Measurements from ENCODE around the gene SLC5A11. TPM values are rescaled to one million over a fixed set of nuclear protein-coding genes. Genes with fewer than 3 reads are reported as not detected.

SLC5A11 gene
- total RNA-seq (under 1 TPM; 0.19 to 0.70 TPM), polyA plus RNA-seq (not detected)

GRCh38 chr16:24845726-24846547 is at the start of gene SLC5A11:
SLC5A11 (plus strand) TSS chr16:24845963; CDS start chr16:24858644, 12,681 bp downstream.
- H3K9me3 Mint-ChIP-seq = no peaks in the 10 kb centered on the region
- Histone ChIP-seq H3K4me3 (ENCODE audit: low read length in 2 of 2) (no peak within 1 kb of the TSS), H3K27me3 (ENCODE audit: insufficient read depth, low read length) (no peaks in the 10 kb centered on the region), H3K27ac (ENCODE audit: low read depth, low read length) (no peak within 1 kb of the TSS), H3K4me1 (ENCODE audit: insufficient read depth, low read length) (no peaks in the 10 kb centered on the region), H3K9me3 (ENCODE audit: control insufficient read depth in 1 of 2, low read length in 2 of 2) (no peaks in the 10 kb centered on the region), H3K36me3 (ENCODE audit: insufficient read depth, low read length) (no peaks in the 10 kb centered on the region)
- intact Hi-C loops (cut with micrococcal nuclease) = no loop called here
- no peaks in the 10 kb centered on the region for H3K4me1 Mint-ChIP-seq
- H3K4me3 Mint-ChIP-seq = no peak within 1 kb of the TSS
- no peaks in the 10 kb centered on the region for H3K27me3 Mint-ChIP-seq
- H3K36me3 Mint-ChIP-seq = peaks cover 0 to 8% of the 10 kb centered on the region in 2 donors
- ChIA-PET CTCF (ENCODE audit: partially characterized antibody) (no interaction called here), POLR2A (ENCODE audit: partially characterized antibody) (no interaction called here)
- H3K27ac Mint-ChIP-seq = peak within 1 kb of the TSS in 1 of 7 donors; percentile 65
- DNase-seq = no peak

- no peak overlapping the region for H3K27ac ChIP-seq (ENCODE audit: low read depth, low read length)
- no peaks in the 10 kb centered on the region for H3K9me3 ChIP-seq (ENCODE audit: control insufficient read depth in 1 of 2, low read length in 2 of 2)
- H3K4me1 Mint-ChIP-seq = peaks cover 0 to 4% (median 0%) of the 10 kb centered on the region in 4 donors
- H3K36me3 ChIP-seq (ENCODE audit: insufficient read depth, low read length) = peaks cover 74% of the 10 kb centered on the region
- H3K4me1 ChIP-seq (ENCODE audit: insufficient read depth, low read length) = no peaks in the 10 kb centered on the region
- H3K27ac Mint-ChIP-seq = peak overlapping the region in 1 of 7 donors; percentile 24
- H3K4me3 Mint-ChIP-seq = no peak overlapping the region
- H3K36me3 Mint-ChIP-seq = peaks cover 72 to 90% of the 10 kb centered on the region in 2 donors
- no peaks in the 10 kb centered on the region for H3K27me3 ChIP-seq (ENCODE audit: insufficient read depth, low read length)
- ChIA-PET POLR2A (ENCODE audit: partially characterized antibody) (no interaction called here), CTCF (ENCODE audit: partially characterized antibody) (interaction anchor here (0.9 kb wide), 1 partner anchor 425 kb away, joined by 3 read pairs; no protein-coding TSS in a partner anchor)
- H3K9me3 Mint-ChIP-seq = peaks cover 0 to 4% (median 0%) of the 10 kb centered on the region in 8 donors
- intact Hi-C loops (cut with micrococcal nuclease) = loop anchor here (10.0 kb wide), 1 partner anchor 286 kb away; no protein-coding TSS in a partner anchor
- no peak for DNase-seq
- H3K4me3 ChIP-seq (ENCODE audit: low read length in 2 of 2) = no peak overlapping the region
- no peaks in the 10 kb centered on the region for H3K27me3 Mint-ChIP-seq
These were observed 45.2 kb upstream of the SLC5A11 start for GRCh38 chr16:24800586-24800985.

GRCh38 chr16:24801761-24802302 is 43.9 kb upstream of the SLC5A11 start:
- H3K4me3 Mint-ChIP-seq = no peak overlapping the region
- Histone ChIP-seq H3K27ac (ENCODE audit: low read depth, low read length) (no peak overlapping the region), H3K4me3 (ENCODE audit: low read length in 2 of 2) (no peak overlapping the region), H3K9me3 (ENCODE audit: control insufficient read depth in 1 of 2, low read length in 2 of 2) (no peaks in the 10 kb centered on the region), H3K36me3 (ENCODE audit: insufficient read depth, low read length) (peaks cover 76% of the 10 kb centered on the region), H3K4me1 (ENCODE audit: insufficient read depth, low read length) (no peaks in the 10 kb centered on the region), H3K27me3 (ENCODE audit: insufficient read depth, low read length) (no peaks in the 10 kb centered on the region)
- no peaks in the 10 kb centered on the region for H3K9me3 Mint-ChIP-seq
- H3K36me3 Mint-ChIP-seq = peaks cover 72 to 91% of the 10 kb centered on the region in 2 donors
- intact Hi-C loops (cut with micrococcal nuclease) = loop anchor here (10.0 kb wide), 1 partner anchor 287 kb away; no protein-coding TSS in a partner anchor
- CTCF ChIA-PET (ENCODE audit: partially characterized antibody) = interaction anchor here (1.2 kb wide), 1 partner anchor 11 kb away, joined by 6 read pairs; no protein-coding TSS in a partner anchor
- H3K27ac Mint-ChIP-seq = peak overlapping the region in 4 of 7 donors; percentile 10 to 86 (median 70)
- DNase-seq = no peak
- H3K27me3 Mint-ChIP-seq = no peaks in the 10 kb centered on the region
- POLR2A ChIA-PET (ENCODE audit: partially characterized antibody) = no interaction called here
- peaks cover 0 to 4% (median 0%) of the 10 kb centered on the region in 4 donors for H3K4me1 Mint-ChIP-seq

GRCh38 chr16:24805484-24805883 is 40.3 kb upstream of the SLC5A11 start:
- peaks cover 0 to 4% (median 0%) of the 10 kb centered on the region in 4 donors for H3K4me1 Mint-ChIP-seq
- Histone ChIP-seq H3K4me1 (ENCODE audit: insufficient read depth, low read length) (no peaks in the 10 kb centered on the region), H3K4me3 (ENCODE audit: low read length in 2 of 2) (no peak overlapping the region), H3K27me3 (ENCODE audit: insufficient read depth, low read length) (no peaks in the 10 kb centered on the region), H3K27ac (ENCODE audit: low read depth, low read length) (no peak overlapping the region), H3K36me3 (ENCODE audit: insufficient read depth, low read length) (peaks cover 72% of the 10 kb centered on the region), H3K9me3 (ENCODE audit: control insufficient read depth in 1 of 2, low read length in 2 of 2) (no peaks in the 10 kb centered on the region)
- no peaks in the 10 kb centered on the region for H3K9me3 Mint-ChIP-seq
- H3K4me3 Mint-ChIP-seq = no peak overlapping the region
- intact Hi-C loops (cut with micrococcal nuclease) = loop anchor here (1.0 to 10.0 kb wide), 2 partner anchors 12 to 291 kb away; no protein-coding TSS in a partner anchor
- H3K27me3 Mint-ChIP-seq = no peaks in the 10 kb centered on the region
- peaks cover 70 to 89% of the 10 kb centered on the region in 2 donors for H3K36me3 Mint-ChIP-seq
- no peak for DNase-seq
- ChIA-PET CTCF (ENCODE audit: partially characterized antibody) (no interaction called here), POLR2A (ENCODE audit: partially characterized antibody) (no interaction called here)
- peak overlapping the region in 1 of 7 donors; percentile 2 for H3K27ac Mint-ChIP-seq

- Mint-ChIP-seq H3K9me3 (no peaks in the 10 kb centered on the region), H3K4me1 (peaks cover 0 to 2% (median 0%) of the 10 kb centered on the region in 4 donors), H3K27ac (peak overlapping the region in 3 of 7 donors; percentile 22 to 84 (median 77)), H3K36me3 (peaks cover 67 to 90% of the 10 kb centered on the region in 2 donors), H3K27me3 (no peaks in the 10 kb centered on the region), H3K4me3 (no peak overlapping the region)
- no peaks in the 10 kb centered on the region for H3K9me3 ChIP-seq (ENCODE audit: control insufficient read depth in 1 of 2, low read length in 2 of 2)
- ChIA-PET POLR2A (ENCODE audit: partially characterized antibody) (no interaction called here), CTCF (ENCODE audit: partially characterized antibody) (interaction anchor here (0.6 kb wide), 1 partner anchor 81 kb away, joined by 3 read pairs; no protein-coding TSS in a partner anchor)
- no peaks in the 10 kb centered on the region for H3K27me3 ChIP-seq (ENCODE audit: insufficient read depth, low read length)
- peaks cover 73% of the 10 kb centered on the region for H3K36me3 ChIP-seq (ENCODE audit: insufficient read depth, low read length)
- intact Hi-C loops (cut with micrococcal nuclease) = loop anchor here (10.0 kb wide), 1 partner anchor 292 kb away; no protein-coding TSS in a partner anchor
- H3K4me1 ChIP-seq (ENCODE audit: insufficient read depth, low read length) = no peaks in the 10 kb centered on the region
- H3K4me3 ChIP-seq (ENCODE audit: low read length in 2 of 2) = no peak overlapping the region
- no peak for DNase-seq
- H3K27ac ChIP-seq (ENCODE audit: low read depth, low read length) = no peak overlapping the region
These were observed 38.5 kb upstream of the SLC5A11 start for GRCh38 chr16:24807301-24807700.

GRCh38 chr16:24810951-24811843 is 34.6 kb upstream of the SLC5A11 start:
- CTCF ChIA-PET (ENCODE audit: partially characterized antibody) = no interaction called here
- Histone ChIP-seq H3K27ac (ENCODE audit: low read depth, low read length) (no peak overlapping the region), H3K36me3 (ENCODE audit: insufficient read depth, low read length) (peaks cover 62% of the 10 kb centered on the region), H3K4me1 (ENCODE audit: insufficient read depth, low read length) (no peaks in the 10 kb centered on the region), H3K9me3 (ENCODE audit: control insufficient read depth in 1 of 2, low read length in 2 of 2) (no peaks in the 10 kb centered on the region), H3K4me3 (ENCODE audit: low read length in 2 of 2) (no peak overlapping the region), H3K27me3 (ENCODE audit: insufficient read depth, low read length) (no peaks in the 10 kb centered on the region)
- Mint-ChIP-seq H3K27me3 (no peaks in the 10 kb centered on the region), H3K36me3 (peaks cover 61 to 87% of the 10 kb centered on the region in 2 donors), H3K9me3 (no peaks in the 10 kb centered on the region), H3K27ac (peak overlapping the region in 4 of 7 donors; percentile 3 to 49 (median 23)), H3K4me1 (no peaks in the 10 kb centered on the region), H3K4me3 (no peak overlapping the region)
- DNase-seq = no peak
- POLR2A ChIA-PET (ENCODE audit: partially characterized antibody) = no interaction called here
- intact Hi-C loops (cut with micrococcal nuclease) = no loop called here

All from CD4-positive, alpha-beta memory T cell (primary cell).